HEK293 (cell line): ENCODE data around the gene AQP10.

Experiments used
- CTCF ChIA-PET: fragments of 350-600 bp; formaldehyde crosslinking; extraction: SDS; loops from one replicate; lab custom pipeline; 2021; ENCODE audit warnings: antibody characterized with exemption; lab: Yijun Ruan, JAX
- POLR2A ChIA-PET: fragments of 300-600 bp; formaldehyde crosslinking; extraction: SDS; loops from one replicate; lab custom pipeline; 2020; ENCODE audit warnings: antibody characterized with exemption, inconsistent platforms; lab: Yijun Ruan, JAX
- H3K27ac ChIP-seq: fragments of 200-500 bp; sonication (Bioruptor generic); 2 replicates; pipeline ENCODE4 v1.5.1; 2014; ENCODE audit warnings: low read depth, low read length, control low read depth, inconsistent platforms; ENCODE audit errors: extremely low read depth
- H3K36me3 ChIP-seq, 2 experiments: fragments of 200-500 bp in 1 of 2; sonication (Bioruptor generic) in 1 of 2; 1 replicate in 1 of 2; 2 replicates in 1 of 2; pipeline ENCODE4 v1.5.1; 2014 to 2017; ENCODE audit warnings: inconsistent platforms in 2 of 2, low read length in 2 of 2; ENCODE audit not compliant: control insufficient read depth in 2 of 2, insufficient read depth in 1 of 2
- H3K4me1 ChIP-seq: fragments of 200-500 bp; sonication (Bioruptor generic); 2 replicates; pipeline ENCODE4 v1.5.1; 2014; ENCODE audit warnings: mild to moderate bottlenecking, low read length, inconsistent platforms; ENCODE audit not compliant: control insufficient read depth, insufficient read depth
- H3K4me3 ChIP-seq: 2 replicates; pipeline ENCODE4 v1.5.1; 2011; ENCODE audit warnings: low read depth, mild to moderate bottlenecking, control low read depth, low read length, moderate library complexity
- H3K9me3 ChIP-seq: fragments of 200-500 bp; sonication (Bioruptor generic); 2 replicates; pipeline ENCODE4 v1.5.1; 2014; ENCODE audit warnings: low read depth, low read length, inconsistent platforms; ENCODE audit not compliant: control insufficient read depth, insufficient read depth
- GLI4 ChIP-seq: fragments of 450-650 bp; formaldehyde crosslinking; IDR thresholded peaks from 2 replicates; pipeline ENCODE4 v1.5.1; 2016; ENCODE audit warnings: missing biosample characterization, missing genetic modification characterization
- IKZF3 ChIP-seq: fragments of 450-650 bp; IDR thresholded peaks from 2 replicates; pipeline ENCODE4 v1.5.0; 2018; ENCODE audit warnings: missing biosample characterization, mild to moderate bottlenecking, missing genetic modification characterization, moderate library complexity
- OVOL3 ChIP-seq: fragments of 450-650 bp; formaldehyde crosslinking; IDR thresholded peaks from 2 replicates; pipeline ENCODE4 v1.5.1; 2016; ENCODE audit warnings: missing biosample characterization, missing genetic modification characterization
- PRDM6 ChIP-seq: fragments of 450-650 bp; formaldehyde crosslinking; IDR thresholded peaks from 2 replicates; pipeline ENCODE4 v1.5.1; 2017; ENCODE audit warnings: missing biosample characterization, missing genetic modification characterization
- SP2 ChIP-seq: fragments of 450-650 bp; formaldehyde crosslinking; IDR thresholded peaks from 2 replicates; pipeline ENCODE4 v1.5.1; 2016; ENCODE audit warnings: missing biosample characterization, missing genetic modification characterization
- TRIM28 ChIP-seq: IDR thresholded peaks from 2 replicates; pipeline ENCODE4 v1.6.1; 2011; ENCODE audit warnings: low read length, control low read depth, borderline replicate concordance
- ZBTB20 ChIP-seq: fragments of 450-650 bp; formaldehyde crosslinking; IDR thresholded peaks from 2 replicates; pipeline ENCODE4 v1.5.1; 2016; ENCODE audit warnings: missing biosample characterization, missing genetic modification characterization
- ZBTB49 ChIP-seq: fragments of 450-650 bp; formaldehyde crosslinking; IDR thresholded peaks from 2 replicates; pipeline ENCODE4 v1.5.1; 2016; ENCODE audit warnings: missing biosample characterization, missing genetic modification characterization, low read depth
- ZBTB7A ChIP-seq: fragments of 450-650 bp; formaldehyde crosslinking; IDR thresholded peaks from 2 replicates; pipeline ENCODE4 v1.5.1; 2016; ENCODE audit warnings: low read depth, missing biosample characterization, missing genetic modification characterization
- ZNF10 ChIP-seq: fragments of 450-650 bp; formaldehyde crosslinking; IDR thresholded peaks from 2 replicates; pipeline ENCODE4 v1.5.1; 2017; ENCODE audit warnings: missing biosample characterization, missing genetic modification characterization
- ZNF114 ChIP-seq: fragments of 450-650 bp; formaldehyde crosslinking; IDR thresholded peaks from 2 replicates; pipeline ENCODE4 v1.5.0; 2017; ENCODE audit warnings: missing biosample characterization, missing genetic modification characterization
- ZNF121 ChIP-seq: fragments of 450-650 bp; formaldehyde crosslinking; IDR thresholded peaks from 2 replicates; pipeline ENCODE4 v1.5.1; 2016; ENCODE audit warnings: missing biosample characterization, missing genetic modification characterization
- ZNF292 ChIP-seq: fragments of 450-650 bp; formaldehyde crosslinking; IDR thresholded peaks from 2 replicates; pipeline ENCODE4 v1.5.1; 2016; ENCODE audit warnings: low read depth, missing biosample characterization, missing genetic modification characterization, borderline replicate concordance
- ZNF518A ChIP-seq: fragments of 450-650 bp; formaldehyde crosslinking; conservative IDR thresholded peaks from 2 replicates; pipeline ENCODE4 v1.5.1; 2016; ENCODE audit warnings: low read depth, missing biosample characterization, missing genetic modification characterization
- ZNF530 ChIP-seq: fragments of 450-650 bp; formaldehyde crosslinking; IDR thresholded peaks from 2 replicates; pipeline ENCODE4 v1.5.1; 2016; ENCODE audit warnings: low read depth, missing biosample characterization, missing genetic modification characterization
- ZNF555 ChIP-seq: fragments of 450-650 bp; formaldehyde crosslinking; conservative IDR thresholded peaks from 2 replicates; pipeline ENCODE4 v1.5.1; 2017; ENCODE audit warnings: missing biosample characterization, mild to moderate bottlenecking, missing genetic modification characterization, inconsistent platforms
- ZNF623 ChIP-seq: fragments of 450-650 bp; formaldehyde crosslinking; IDR thresholded peaks from 2 replicates; pipeline ENCODE4 v1.5.1; 2016; ENCODE audit warnings: missing biosample characterization, missing genetic modification characterization
- ZNF645 ChIP-seq: fragments of 450-650 bp; formaldehyde crosslinking; IDR thresholded peaks from 2 replicates; pipeline ENCODE4; 2016; ENCODE audit warnings: missing biosample characterization, missing genetic modification characterization
- ZNF654 ChIP-seq: fragments of 450-650 bp; formaldehyde crosslinking; IDR thresholded peaks from 2 replicates; pipeline ENCODE4 v1.5.1; 2016; ENCODE audit warnings: low read depth, missing biosample characterization, missing genetic modification characterization
- ZNF704 ChIP-seq: fragments of 450-650 bp; formaldehyde crosslinking; IDR thresholded peaks from 2 replicates; pipeline ENCODE4 v1.5.1; 2016; ENCODE audit warnings: missing biosample characterization, missing genetic modification characterization
- ZSCAN18 ChIP-seq: fragments of 450-650 bp; formaldehyde crosslinking; IDR thresholded peaks from 2 replicates; pipeline ENCODE4 v1.5.1; 2016; ENCODE audit warnings: missing biosample characterization, missing genetic modification characterization
- ZXDB ChIP-seq: fragments of 450-650 bp; formaldehyde crosslinking; IDR thresholded peaks from 2 replicates; pipeline ENCODE4 v1.5.1; 2016; ENCODE audit warnings: missing biosample characterization, missing genetic modification characterization

The AQP10 gene

GRCh38 chr1:154346276-154346917 is 25.5 kb downstream of the AQP10 start:
- H3K27ac ChIP-seq = no peak overlapping the region
- H3K36me3 ChIP-seq = peaks cover 6 to 84% of the 10 kb centered on the region in 2 experiments; a peak in 2 of 3 replicates
- TF ChIP-seq TRIM28 = no peak
- TF ChIP-seq PRDM6 = no peak
- no peak for TF ChIP-seq ZNF645 (tag by site-specific recombination)
- TF ChIP-seq ZXDB = no peak
- no peak for TF ChIP-seq OVOL3 (tag by site-specific recombination)
- TF ChIP-seq ZNF292 (tag by site-specific recombination) = no peak
- no peak for TF ChIP-seq ZNF518A (tag by site-specific recombination)
- TF ChIP-seq ZNF530 (tag by site-specific recombination) = no peak
- no peak for TF ChIP-seq ZNF121
- no peak for TF ChIP-seq ZNF555
- TF ChIP-seq ZSCAN18 = no peak
- TF ChIP-seq GLI4 (tag by site-specific recombination) = no peak

GRCh38 chr1:154347961-154348360 is 27.1 kb downstream of the AQP10 start:
- H3K27ac ChIP-seq = no peak overlapping the region
- no peaks in the 10 kb centered on the region for H3K4me1 ChIP-seq
- no peaks in the 10 kb centered on the region for H3K9me3 ChIP-seq
- H3K4me3 ChIP-seq = no peak overlapping the region
- peaks cover 4 to 69% of the 10 kb centered on the region in 2 experiments; a peak in 2 of 3 replicates for H3K36me3 ChIP-seq
- POLR2A ChIA-PET = no interaction called here
- CTCF ChIA-PET = interaction anchor here (0.6 to 1.4 kb wide), 4 partner anchors 14 to 870 kb away, joined by 3 to 7 read pairs (median 4); partner anchors contain the start of gene ATP8B2
- TF ChIP-seq ZBTB49 (no peak), IKZF3 (tag by site-specific recombination) (no peak), ZBTB7A (tag by site-specific recombination) (no peak), ZNF121 (no peak), ZNF654 (no peak), ZNF704 (no peak), ZNF114 (tag by site-specific recombination) (no peak), ZNF623 (tag by site-specific recombination) (no peak), SP2 (tag by site-specific recombination) (no peak), ZBTB20 (tag by site-specific recombination) (no peak), ZNF530 (tag by site-specific recombination) (no peak), ZNF10 (no peak)

More at GRCh38 chr1:154346276-154346917, 25.5 kb downstream of the AQP10 start:
- no peak overlapping the region for H3K4me3 ChIP-seq
- H3K9me3 ChIP-seq = no peaks in the 10 kb centered on the region
- H3K4me1 ChIP-seq = no peaks in the 10 kb centered on the region
- ChIA-PET POLR2A (interaction anchor here (0.6 kb wide), 1 partner anchor 353 kb away, joined by 3 read pairs; no protein-coding TSS in a partner anchor), CTCF (interaction anchor here (0.6 to 5.1 kb wide), 11 partner anchors 11 to 381 kb away, joined by 3 to 43 read pairs (median 4); partner anchors contain the start of gene ATP8B2)
